Measurements from ENCODE around the gene FBXO38. TPM values are rescaled to one million over a fixed set of nuclear protein-coding genes. Genes with fewer than 3 reads are reported as not detected.
A peak's percentile ranks its signal among the peaks of the same experiment; 100 is the strongest.

Gene FBXO38
- total and polyA plus RNA-seq, 9 of the 15 experiments (the other 6 are each of a cell fraction or from before 2014, with no cell fraction given): 7.4 to 39.4 (median 29.3) TPM

GRCh38 chr5:148383564-148384379 is at the start of gene FBXO38 (continued):
- TF ChIP-seq GMEB1 (CRISPR knock-in tag; IDR thresholded peaks at IDR 0.05): no peak
- no peak for TF ChIP-seq NR4A1 (CRISPR knock-in tag; IDR thresholded peaks at IDR 0.05)
- TF ChIP-seq NR4A1 (tag; IDR thresholded peaks at IDR 0.05): no peak; the same call in 1 of the 2 replicates
- TF ChIP-seq HBP1 (CRISPR knock-in tag; IDR thresholded peaks at IDR 0.05): no peak
- TF ChIP-seq CBFA2T3 (IDR thresholded peaks at IDR 0.05): 0 out of 2 replicates have a peak, but pooled peaks have one; percentile 7
- TF ChIP-seq ZFPM2 (CRISPR knock-in tag; IDR thresholded peaks at IDR 0.05): no peak
- TF ChIP-seq ZBTB17 (CRISPR knock-in tag; IDR thresholded peaks at IDR 0.05): no peak
- no peak for TF ChIP-seq CAMTA2 (CRISPR knock-in tag; conservative IDR thresholded peaks at IDR 0.05)
- no peak for TF ChIP-seq SAFB2 (IDR thresholded peaks at IDR 0.05; ENCODE audit: borderline replicate concordance, low read depth, low read length, severe bottlenecking)
- no peak for TF ChIP-seq BRD9 (IDR thresholded peaks at IDR 0.05; ENCODE audit: low read depth, partially characterized antibody)
- TF ChIP-seq PTRF (tag; IDR thresholded peaks at IDR 0.05): no peak
- TF ChIP-seq MEIS2 (IDR thresholded peaks at IDR 0.05; ENCODE audit: partially characterized antibody): peak; percentile 75
- peak; percentile 99 for TF ChIP-seq ZFX (CRISPR knock-in tag; IDR thresholded peaks at IDR 0.05)
- TF ChIP-seq ETV1 (tag; conservative IDR thresholded peaks at IDR 0.05; ENCODE audit: low read depth): peak; percentile 90
- TF ChIP-seq ZNF347 (CRISPR knock-in tag; IDR thresholded peaks at IDR 0.05; ENCODE audit: low read depth): no peak
- no peak for TF ChIP-seq PTBP1 (IDR thresholded peaks at IDR 0.05; ENCODE audit: low read depth, low read length)
- no peak for TF ChIP-seq SRSF7 (optimal IDR thresholded peaks at IDR 0.05; ENCODE audit: low read depth, low read length)
- TF ChIP-seq STAT6 (CRISPR knock-in tag; IDR thresholded peaks at IDR 0.05): no peak; the same call in 1 of the 2 replicates
- no peak for TF ChIP-seq ZNF165 (CRISPR knock-in tag; IDR thresholded peaks at IDR 0.05; ENCODE audit: borderline replicate concordance)
- TF ChIP-seq HDAC1 (IDR thresholded peaks at IDR 0.05): peak in 1 of 2 experiments; percentile 57; a peak in 1 of 4 replicates
- no peak for TF ChIP-seq ZNF589 (CRISPR knock-in tag; IDR thresholded peaks at IDR 0.05; ENCODE audit: low read depth)
- no peak for TF ChIP-seq ID3 (CRISPR knock-in tag; IDR thresholded peaks at IDR 0.05)
- TF ChIP-seq ID3 (tag; IDR thresholded peaks at IDR 0.05): no peak
- 0 out of 2 replicates have a peak, but pooled peaks have one; percentile 21 for TF ChIP-seq ZC3H11A (IDR thresholded peaks at IDR 0.05; ENCODE audit: low read depth, low read length)

Data from K562 (cell line).